22Rv1 (cell line): ENCODE data around the gene ABCB6.

Experiments
- ZFX ChIP-seq: fragments of 450-650 bp; IDR thresholded peaks from 2 replicates; pipeline ENCODE4 v1.6.1; 2017; ENCODE audit warnings: antibody characterized with exemption, borderline replicate concordance
- TF ChIP-seq, protein P1 (sequence below): fragments of 450-650 bp; IDR thresholded peaks from 2 replicates; pipeline ENCODE4 v1.5.1; 2017; ENCODE audit warnings: mild to moderate bottlenecking

DNA sequence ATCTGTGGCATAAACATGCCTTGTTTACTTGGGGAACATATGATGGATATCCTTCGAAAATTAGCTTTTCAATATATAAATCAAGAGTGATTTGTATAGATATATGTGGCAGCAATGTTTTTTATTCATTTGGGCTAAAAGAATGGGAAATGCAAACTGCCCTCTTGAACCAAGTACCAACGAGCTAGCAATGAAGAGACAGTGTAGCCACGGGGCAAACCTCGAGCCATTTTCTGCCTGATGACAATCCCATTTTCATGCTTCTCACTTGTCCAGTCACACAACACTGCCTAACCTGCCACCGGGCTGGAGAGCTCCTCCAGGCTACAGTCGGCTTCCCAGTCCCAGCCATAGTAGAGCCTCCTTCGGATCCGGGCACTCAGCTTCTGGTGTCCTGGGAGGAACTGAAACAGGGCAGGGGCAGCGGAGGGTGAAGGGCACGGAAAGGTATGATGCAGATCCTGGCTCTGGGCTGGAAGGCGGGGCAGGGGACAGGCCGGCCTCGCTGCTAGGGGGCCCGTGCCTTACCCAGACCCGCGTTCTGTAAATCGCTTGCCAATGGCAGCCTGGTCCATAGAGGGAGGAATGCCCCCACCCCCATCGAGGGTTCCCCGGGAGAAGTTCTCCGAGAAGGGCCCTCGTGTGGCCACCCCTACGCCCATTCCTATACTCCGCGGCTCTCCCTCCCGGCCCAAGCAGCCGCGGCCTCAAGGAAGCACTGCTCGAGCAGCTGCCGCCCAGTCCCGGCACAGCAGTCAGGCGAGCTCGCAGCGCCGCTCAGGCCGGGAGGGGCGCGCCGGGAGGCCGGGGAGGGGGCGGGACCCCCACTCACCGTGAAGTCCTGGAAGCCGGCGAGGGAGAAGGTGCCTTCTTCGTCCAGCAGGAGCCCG, 42.6 kb downstream of the ABCB6 start:
- TF ChIP-seq, protein P1, sequence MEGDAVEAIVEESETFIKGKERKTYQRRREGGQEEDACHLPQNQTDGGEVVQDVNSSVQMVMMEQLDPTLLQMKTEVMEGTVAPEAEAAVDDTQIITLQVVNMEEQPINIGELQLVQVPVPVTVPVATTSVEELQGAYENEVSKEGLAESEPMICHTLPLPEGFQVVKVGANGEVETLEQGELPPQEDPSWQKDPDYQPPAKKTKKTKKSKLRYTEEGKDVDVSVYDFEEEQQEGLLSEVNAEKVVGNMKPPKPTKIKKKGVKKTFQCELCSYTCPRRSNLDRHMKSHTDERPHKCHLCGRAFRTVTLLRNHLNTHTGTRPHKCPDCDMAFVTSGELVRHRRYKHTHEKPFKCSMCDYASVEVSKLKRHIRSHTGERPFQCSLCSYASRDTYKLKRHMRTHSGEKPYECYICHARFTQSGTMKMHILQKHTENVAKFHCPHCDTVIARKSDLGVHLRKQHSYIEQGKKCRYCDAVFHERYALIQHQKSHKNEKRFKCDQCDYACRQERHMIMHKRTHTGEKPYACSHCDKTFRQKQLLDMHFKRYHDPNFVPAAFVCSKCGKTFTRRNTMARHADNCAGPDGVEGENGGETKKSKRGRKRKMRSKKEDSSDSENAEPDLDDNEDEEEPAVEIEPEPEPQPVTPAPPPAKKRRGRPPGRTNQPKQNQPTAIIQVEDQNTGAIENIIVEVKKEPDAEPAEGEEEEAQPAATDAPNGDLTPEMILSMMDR: peak; percentile 21; the same call in 1 of the 2 replicates
- TF ChIP-seq ZFX: no peak
